NT2/D1 (cell line): ENCODE measurements around the gene PHETA2.

Source experiments
- SUZ12 ChIP-seq: IDR thresholded peaks from 2 replicates; pipeline ENCODE4 v1.6.1; 2011; ENCODE audit not compliant: insufficient read length, insufficient read depth; ENCODE audit errors: extremely low read depth
- YY1 ChIP-seq: IDR thresholded peaks from 2 replicates; pipeline ENCODE4 v1.6.1; 2011; ENCODE audit not compliant: insufficient read length, insufficient read depth
- ZNF274 ChIP-seq: IDR thresholded peaks from 2 replicates; pipeline ENCODE4 v1.6.1; 2011; ENCODE audit warnings: mild to moderate bottlenecking, low read depth, low read length

DNA sequence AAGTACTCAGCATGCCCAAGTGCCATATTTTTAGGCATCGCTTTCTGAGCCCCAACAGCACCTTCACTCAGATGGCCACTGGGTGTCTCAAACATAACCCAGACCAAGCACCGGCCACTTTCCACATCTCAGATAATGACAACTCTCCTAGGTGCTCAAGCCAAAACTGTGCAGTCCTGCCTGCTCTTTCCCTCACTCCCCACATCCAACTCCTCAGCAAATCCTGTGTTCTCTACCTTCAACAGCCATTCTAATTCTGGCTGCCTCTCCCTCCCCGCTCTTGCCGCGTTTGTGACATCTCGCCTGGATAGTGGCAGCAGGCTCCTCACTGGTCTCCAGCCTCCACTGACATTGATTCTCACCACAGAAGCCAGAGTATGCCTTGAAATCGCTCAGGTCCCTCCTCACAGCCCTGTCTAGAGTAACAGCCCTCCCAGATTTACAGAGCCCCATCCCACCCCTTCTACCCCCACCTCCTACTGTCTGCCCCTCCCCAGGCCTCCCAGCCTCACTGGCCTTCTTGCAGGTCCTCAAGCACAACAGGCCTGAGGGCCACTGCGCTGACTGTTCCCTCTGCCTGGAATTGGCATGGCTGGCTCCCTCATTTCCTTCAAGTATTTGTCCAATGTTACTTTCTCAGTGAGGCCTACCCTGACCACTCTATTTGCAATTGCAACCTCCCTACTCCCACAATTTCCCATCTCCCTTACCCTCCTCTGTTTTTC is 1.3 kb upstream of the PHETA2 start:
- TF ChIP-seq ZNF274, result no peak
- TF ChIP-seq YY1, result no peak
- TF ChIP-seq SUZ12, result no peak
